ENCODE measurements around the gene ARSK. TPM values are rescaled to one million over a fixed set of nuclear protein-coding genes. Genes with fewer than 3 reads are reported as not detected.

The ARSK gene
- total RNA-seq, 1 experiment from 2014 or later, result 13.7 TPM

- H3K27ac ChIP-seq (ENCODE audit: low read length), result 0 out of 2 replicates have a peak overlapping the region, but pooled peaks have one; percentile 18
- H3K9me3 ChIP-seq (ENCODE audit: control insufficient read depth, insufficient read depth, low read depth, low read length), result no peaks in the 10 kb centered on the region
- no peak overlapping the region for H3K4me3 ChIP-seq (ENCODE audit: low read depth in 2 of 2, low read length in 2 of 2)
- in situ Hi-C loops (cut with HindIII; ENCODE audit: low pct_unique_long_range_greater_than_20kb, low sequenced_read_pairs) (no loop called here), intact Hi-C loops (cut with micrococcal nuclease; ENCODE audit: unreplicated experiment) (no loop called here)
- no peak for TF ChIP-seq SIN3A (IDR thresholded peaks at IDR 0.05; ENCODE audit: borderline replicate concordance, insufficient read depth, low read depth, low read length)
- no peak for TF ChIP-seq TCF7L2 (IDR thresholded peaks at IDR 0.05; ENCODE audit: low read depth, low read length)
- no peak for TF ChIP-seq CTCF (IDR thresholded peaks at IDR 0.05)
- TF ChIP-seq REST (IDR thresholded peaks at IDR 0.05; ENCODE audit: insufficient read depth in 1 of 2, low read depth in 2 of 2, low read length in 1 of 2), result no peak
- no peak for TF ChIP-seq POLR2AphosphoS5 (IDR thresholded peaks at IDR 0.05; ENCODE audit: low read depth, low read length)
- POLR2A ChIA-PET, result no interaction called here
- H3K27me3 ChIP-seq (ENCODE audit: control insufficient read depth, insufficient read depth, low read length), result no peaks in the 10 kb centered on the region
- BruUV-seq (replicated peaks), result no TSS peak
- CTCF ChIA-PET, result no interaction called here
- DNase-seq (ENCODE audit: low read depth, low spot score), result no peak
- no peak; the same call in 1 of the 2 replicates for ATAC-seq
- H3K36me3 ChIP-seq (ENCODE audit: control insufficient read depth, insufficient read depth, low read length), result peaks cover 38% of the 10 kb centered on the region
- no peaks in the 10 kb centered on the region for H3K4me1 ChIP-seq (ENCODE audit: control insufficient read depth, insufficient read depth, low read length)
Measured at GRCh38 chr5:95543017-95543705, 11.7 kb upstream of the ARSK start.

DNA sequence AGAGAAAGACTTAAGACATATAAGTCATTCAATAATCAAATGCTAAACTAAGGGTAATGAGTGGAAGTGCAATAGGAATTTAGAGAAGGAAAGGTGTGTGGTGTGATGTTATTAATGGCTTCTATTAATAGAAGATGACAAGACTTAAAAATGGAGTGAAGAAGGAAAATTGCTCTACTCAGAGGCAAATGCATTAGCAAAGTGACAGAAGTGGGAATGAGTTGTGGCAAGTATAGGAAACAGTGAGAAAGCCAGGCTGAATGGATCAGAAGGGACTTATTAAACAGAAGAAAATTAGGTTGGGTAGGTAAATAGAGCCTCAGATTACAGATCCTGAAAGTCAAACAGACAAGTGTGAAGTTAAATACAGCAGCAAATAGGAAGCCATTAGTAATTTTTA lies 5.9 kb upstream of the ARSK start:
- H3K27ac ChIP-seq (ENCODE audit: low read length), result no peak overlapping the region
- ChIA-PET POLR2A (no interaction called here), CTCF (no interaction called here)

DNA sequence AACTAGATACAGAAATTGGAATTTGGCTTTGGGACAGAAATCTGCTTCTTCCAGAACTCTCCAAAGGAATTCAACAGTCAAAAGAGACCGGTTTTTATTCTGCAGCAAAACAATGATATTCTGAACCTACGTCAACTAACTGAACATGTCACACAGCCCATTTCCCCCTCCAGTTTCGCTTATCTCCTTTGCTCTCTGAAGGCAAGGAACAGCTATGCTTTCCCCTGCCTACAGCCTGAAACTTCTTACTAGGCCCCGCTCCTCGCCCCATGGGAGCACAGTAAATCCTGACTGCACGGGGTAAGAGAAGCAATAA lies 612 bp upstream of the ARSK start:
- intact Hi-C loops (cut with micrococcal nuclease; ENCODE audit: unreplicated experiment), result loop anchor here (10.0 kb wide), 1 partner anchor 61 kb away; no protein-coding TSS in a partner anchor
- ChIA-PET POLR2A (no interaction called here), CTCF (interaction anchor here (0.6 kb wide), 1 partner anchor 327 kb away, joined by 10 read pairs; no protein-coding TSS in a partner anchor)
- peaks cover 16% of the 10 kb centered on the region for H3K36me3 ChIP-seq (ENCODE audit: control insufficient read depth, insufficient read depth, low read length)
- ATAC-seq (peak; percentile 36; the same call in 1 of the 2 replicates), DNase-seq (ENCODE audit: low read depth, low spot score) (no peak)
- BruUV-seq (replicated peaks), result TSS peak; percentile 71
- H3K4me3 ChIP-seq (ENCODE audit: low read depth in 2 of 2, low read length in 2 of 2), result peak overlapping the region; percentile 70 to 89
- TF ChIP-seq SIN3A (IDR thresholded peaks at IDR 0.05; ENCODE audit: borderline replicate concordance, insufficient read depth, low read depth, low read length), result 0 out of 2 replicates have a peak, but pooled peaks have one; percentile 25
- TF ChIP-seq POLR2AphosphoS5 (IDR thresholded peaks at IDR 0.05; ENCODE audit: low read depth, low read length), result no peak
- peak overlapping the region; percentile 94 for H3K27ac ChIP-seq (ENCODE audit: low read length)
- no peaks in the 10 kb centered on the region for H3K9me3 ChIP-seq (ENCODE audit: control insufficient read depth, insufficient read depth, low read depth, low read length)
- no peaks in the 10 kb centered on the region for H3K27me3 ChIP-seq (ENCODE audit: control insufficient read depth, insufficient read depth, low read length)
- in situ Hi-C loops (cut with HindIII; ENCODE audit: low pct_unique_long_range_greater_than_20kb, low sequenced_read_pairs), result no loop called here
- H3K4me1 ChIP-seq (ENCODE audit: control insufficient read depth, insufficient read depth, low read length), result peaks cover 16% of the 10 kb centered on the region; the same call in 1 of the 2 replicates

More for the DNA sequence above, 5.9 kb upstream of the ARSK start:
- intact Hi-C loops (cut with micrococcal nuclease; ENCODE audit: unreplicated experiment) (no loop called here), in situ Hi-C loops (cut with HindIII; ENCODE audit: low pct_unique_long_range_greater_than_20kb, low sequenced_read_pairs) (no loop called here)
- H3K36me3 ChIP-seq (ENCODE audit: control insufficient read depth, insufficient read depth, low read length), result peaks cover 36% of the 10 kb centered on the region
- no peaks in the 10 kb centered on the region for H3K9me3 ChIP-seq (ENCODE audit: control insufficient read depth, insufficient read depth, low read depth, low read length)
- TF ChIP-seq SIN3A (IDR thresholded peaks at IDR 0.05; ENCODE audit: borderline replicate concordance, insufficient read depth, low read depth, low read length) (no peak), POLR2AphosphoS5 (IDR thresholded peaks at IDR 0.05; ENCODE audit: low read depth, low read length) (no peak)
- BruUV-seq (replicated peaks), result no TSS peak
- no peak for ATAC-seq
- H3K4me1 ChIP-seq (ENCODE audit: control insufficient read depth, insufficient read depth, low read length), result peaks cover 5% of the 10 kb centered on the region; the same call in 1 of the 2 replicates
- no peaks in the 10 kb centered on the region for H3K27me3 ChIP-seq (ENCODE audit: control insufficient read depth, insufficient read depth, low read length)
- no peak overlapping the region for H3K4me3 ChIP-seq (ENCODE audit: low read depth in 2 of 2, low read length in 2 of 2)
- DNase-seq (ENCODE audit: low read depth, low spot score), result no peak

Measured in Panc1 (cell line).